Astrocyte of the cerebellum (primary cell): Measurements from ENCODE around the gene BCAT1.
"Not testable (repeated sequence)": the region's sequence is repeated elsewhere in the genome, so short reads cannot be mapped to it uniquely, and the experiment has no call there.

ENCODE experiments used
- DNase-seq: peaks from one replicate; pipeline ENCODE4 v3.0.0-alpha.2; 2011; ENCODE audit warnings: low read depth
- H3K4me3 ChIP-seq: 2 replicates; pipeline ENCODE4 v1.5.1; 2011; ENCODE audit warnings: mild to moderate bottlenecking, low read depth, low read length, moderate library complexity
- in situ Hi-C: cut with HindIII; loops from 2 replicates; pipeline ENCODE4 v1.10.0; 2017; ENCODE audit warnings: low sequenced_read_pairs
- TF ChIP-seq, protein P1 (sequence below): IDR thresholded peaks from 2 replicates; pipeline ENCODE4 v1.5.1; 2012; ENCODE audit warnings: low read length, low read depth, moderate library complexity, mild to moderate bottlenecking; ENCODE audit errors: missing control alignments

Gene BCAT1

DNA sequence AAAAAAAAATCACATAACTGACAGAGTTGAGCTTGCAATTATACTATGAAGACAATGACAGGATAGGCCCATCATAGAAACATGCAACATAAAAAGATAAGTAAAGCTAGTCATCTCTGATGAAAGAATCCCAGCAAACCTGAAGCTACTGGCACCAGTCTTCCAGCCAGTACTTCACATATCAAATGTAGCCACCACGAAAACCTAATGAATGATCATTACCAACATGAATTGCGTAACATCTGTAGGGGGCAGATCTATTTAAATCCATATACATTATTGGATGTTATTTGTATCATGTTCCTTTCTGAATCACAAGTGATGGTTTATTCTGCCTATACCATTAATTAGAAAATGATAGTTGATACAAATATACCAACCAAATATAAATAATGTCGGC lies 73.9 kb downstream of the BCAT1 start:
- H3K4me3 ChIP-seq: no peak overlapping the region
- in situ Hi-C loops: no loop called here
- DNase-seq: no peak
- TF ChIP-seq, protein P1, sequence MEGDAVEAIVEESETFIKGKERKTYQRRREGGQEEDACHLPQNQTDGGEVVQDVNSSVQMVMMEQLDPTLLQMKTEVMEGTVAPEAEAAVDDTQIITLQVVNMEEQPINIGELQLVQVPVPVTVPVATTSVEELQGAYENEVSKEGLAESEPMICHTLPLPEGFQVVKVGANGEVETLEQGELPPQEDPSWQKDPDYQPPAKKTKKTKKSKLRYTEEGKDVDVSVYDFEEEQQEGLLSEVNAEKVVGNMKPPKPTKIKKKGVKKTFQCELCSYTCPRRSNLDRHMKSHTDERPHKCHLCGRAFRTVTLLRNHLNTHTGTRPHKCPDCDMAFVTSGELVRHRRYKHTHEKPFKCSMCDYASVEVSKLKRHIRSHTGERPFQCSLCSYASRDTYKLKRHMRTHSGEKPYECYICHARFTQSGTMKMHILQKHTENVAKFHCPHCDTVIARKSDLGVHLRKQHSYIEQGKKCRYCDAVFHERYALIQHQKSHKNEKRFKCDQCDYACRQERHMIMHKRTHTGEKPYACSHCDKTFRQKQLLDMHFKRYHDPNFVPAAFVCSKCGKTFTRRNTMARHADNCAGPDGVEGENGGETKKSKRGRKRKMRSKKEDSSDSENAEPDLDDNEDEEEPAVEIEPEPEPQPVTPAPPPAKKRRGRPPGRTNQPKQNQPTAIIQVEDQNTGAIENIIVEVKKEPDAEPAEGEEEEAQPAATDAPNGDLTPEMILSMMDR: no peak

DNA sequence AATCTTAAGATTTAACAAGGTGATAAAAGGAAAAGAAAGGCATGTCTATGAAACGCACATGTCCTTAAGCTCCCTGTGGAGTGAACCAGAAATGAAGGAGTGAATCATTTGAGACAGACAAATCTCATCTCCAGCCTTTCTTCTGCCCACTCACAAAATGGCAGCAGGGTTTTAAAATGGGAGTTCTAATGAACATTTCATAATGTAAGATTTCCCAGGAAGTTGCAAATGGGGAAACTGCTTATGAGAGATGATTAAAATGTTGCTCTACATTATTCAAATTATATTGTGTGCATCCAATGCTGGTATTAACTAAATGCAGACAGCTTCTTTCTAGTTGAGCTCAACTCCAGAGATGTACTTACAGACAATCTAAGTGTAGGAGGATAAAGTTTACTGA lies 76.7 kb downstream of the BCAT1 start:
- DNase-seq: no peak
- in situ Hi-C loops: no loop called here
- H3K4me3 ChIP-seq: no peak overlapping the region
- TF ChIP-seq, protein P1: no peak

DNA sequence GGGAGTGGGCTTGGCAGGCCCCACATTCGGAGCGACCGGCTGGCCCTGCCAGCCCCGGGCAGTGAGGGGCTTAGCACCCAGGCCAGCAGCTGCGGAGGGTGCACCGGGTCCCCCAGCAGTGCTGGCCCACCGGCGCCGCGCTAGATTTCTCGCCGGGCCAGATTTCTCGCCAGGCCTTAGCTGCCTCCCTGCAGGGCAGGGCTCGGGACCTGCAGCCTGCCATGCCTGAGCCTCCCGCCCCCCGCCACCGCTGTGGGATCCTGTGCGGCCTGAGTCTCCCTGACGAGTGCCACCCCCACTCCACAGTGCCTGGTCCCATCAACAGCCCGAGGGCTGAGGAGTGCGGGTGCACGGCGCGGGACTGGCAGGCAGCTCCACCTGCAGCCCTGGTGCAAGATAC lies 82.8 kb downstream of the BCAT1 start:
- in situ Hi-C loops, DNase-seq, H3K4me3 ChIP-seq: not testable (repeated sequence)

DNA sequence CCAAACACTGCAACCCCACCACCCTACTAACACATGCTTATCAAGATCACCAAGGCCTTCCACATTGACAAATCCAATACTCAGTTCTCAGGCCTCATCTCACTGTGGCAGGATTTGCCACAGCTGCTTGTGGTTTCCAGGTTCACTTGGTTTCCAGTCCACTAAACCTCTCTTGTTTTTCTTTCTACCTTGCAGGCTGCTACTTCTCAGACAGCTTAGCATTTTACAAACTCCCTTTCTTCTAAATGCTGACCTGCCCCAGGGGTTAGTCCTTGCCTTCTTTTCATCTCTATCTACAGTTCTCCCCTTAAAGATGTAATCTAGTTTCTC lies 84.1 kb downstream of the BCAT1 start:
- in situ Hi-C loops: no loop called here
- no peak overlapping the region for H3K4me3 ChIP-seq
- TF ChIP-seq, protein P1: no peak
- peak; percentile 40 for DNase-seq

DNA sequence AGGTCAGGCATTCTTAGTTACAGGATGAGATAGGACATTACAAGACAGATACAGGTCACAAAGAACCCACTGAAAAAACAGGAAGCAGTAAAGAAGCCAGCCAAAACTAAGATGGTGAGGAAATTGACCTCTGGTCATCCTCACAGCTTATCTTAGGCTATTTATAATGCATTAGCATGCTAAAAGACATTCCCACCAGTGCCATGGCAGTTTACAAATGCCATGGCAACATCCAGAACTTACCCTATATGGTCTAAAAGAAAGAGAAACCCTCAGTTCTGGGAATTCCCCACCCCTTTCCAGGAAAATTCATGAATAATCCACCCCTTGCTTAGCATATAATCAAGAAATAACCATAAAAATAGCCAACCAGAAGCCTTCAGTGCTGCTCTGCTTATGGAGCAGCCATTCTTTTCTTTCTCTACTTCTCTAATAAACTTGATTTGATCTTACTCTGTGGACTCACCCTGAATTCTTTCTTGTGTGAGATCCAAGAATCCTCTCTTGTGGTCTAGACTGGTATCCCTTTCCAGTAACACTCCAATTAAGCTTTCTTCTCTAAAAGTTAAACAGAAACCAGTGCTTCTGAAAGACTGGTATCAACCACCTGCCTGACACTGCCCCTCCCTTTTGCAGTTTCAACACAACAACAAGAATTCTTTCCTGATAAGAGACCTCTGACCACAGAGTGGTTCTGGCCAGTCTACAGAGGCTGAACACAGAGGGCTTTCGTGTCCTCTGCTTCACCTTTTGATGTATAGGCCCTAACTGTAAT lies 86.9 kb downstream of the BCAT1 start:
- H3K4me3 ChIP-seq: no peak overlapping the region
- DNase-seq: no peak
- in situ Hi-C loops: no loop called here
- TF ChIP-seq, protein P1: no peak

DNA sequence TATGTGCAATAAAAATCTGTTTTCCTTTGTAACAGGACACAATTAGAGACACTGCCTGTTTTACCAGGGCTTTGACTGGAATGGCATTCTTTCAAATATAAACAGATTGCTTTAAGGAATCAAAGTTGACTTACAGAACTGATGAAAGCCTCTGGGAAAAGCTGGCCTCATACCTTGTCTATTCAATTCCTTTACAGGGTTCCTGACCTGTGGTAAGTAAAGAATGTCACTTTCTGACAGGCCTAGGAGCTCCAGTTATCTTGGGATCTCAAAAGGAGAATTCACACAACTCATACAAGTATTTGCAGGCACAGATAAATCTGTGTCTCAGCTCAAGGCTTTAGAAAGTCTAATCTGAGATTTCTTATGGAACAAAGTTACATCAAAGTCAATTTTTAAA lies 88.4 kb downstream of the BCAT1 start:
- in situ Hi-C loops: no loop called here
- H3K4me3 ChIP-seq: no peak overlapping the region
- DNase-seq: no peak
- TF ChIP-seq, protein P1: no peak

DNA sequence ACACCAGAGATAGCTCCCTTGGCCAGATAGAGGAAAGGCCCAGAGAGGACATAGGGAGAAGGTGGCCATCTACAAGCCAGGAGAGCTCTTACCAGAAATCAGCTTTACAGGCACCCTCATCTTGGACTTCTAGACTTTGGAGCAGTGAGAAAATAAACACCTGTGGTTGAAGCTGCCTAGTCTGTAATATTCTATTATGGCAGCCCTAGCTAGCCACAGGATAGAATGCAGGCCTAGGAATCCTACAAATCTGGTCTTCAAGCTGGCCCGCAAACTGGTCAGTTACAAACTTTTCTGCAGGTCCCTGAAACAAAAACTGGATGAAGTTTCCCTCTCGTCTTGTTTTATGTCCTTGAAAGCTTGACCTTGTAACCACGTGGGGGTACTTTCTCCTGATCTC lies 92.4 kb downstream of the BCAT1 start:
- no peak for DNase-seq
- TF ChIP-seq, protein P1: no peak
- in situ Hi-C loops: loop anchor here (10.0 kb wide), 1 partner anchor 88 kb away; the partner anchor contains the start of gene BCAT1
- no peak overlapping the region for H3K4me3 ChIP-seq
